HG03457 (cell line): ENCODE measurements around the gene RABEP1.
A peak's percentile ranks its signal among the peaks of the same experiment; 100 is the strongest.
"Not testable (repeated sequence)": the region's sequence is repeated elsewhere in the genome, so short reads cannot be mapped to it uniquely, and the experiment has no call there.

Source experiments
- ATAC-seq: cut with Tn5 transposase; IDR thresholded peaks from one replicate; pipeline ENCODE4 v1.9.1; 2021; ENCODE audit warnings: moderate number of reproducible peaks; ENCODE audit not compliant: unreplicated experiment

The RABEP1 gene, protein sequence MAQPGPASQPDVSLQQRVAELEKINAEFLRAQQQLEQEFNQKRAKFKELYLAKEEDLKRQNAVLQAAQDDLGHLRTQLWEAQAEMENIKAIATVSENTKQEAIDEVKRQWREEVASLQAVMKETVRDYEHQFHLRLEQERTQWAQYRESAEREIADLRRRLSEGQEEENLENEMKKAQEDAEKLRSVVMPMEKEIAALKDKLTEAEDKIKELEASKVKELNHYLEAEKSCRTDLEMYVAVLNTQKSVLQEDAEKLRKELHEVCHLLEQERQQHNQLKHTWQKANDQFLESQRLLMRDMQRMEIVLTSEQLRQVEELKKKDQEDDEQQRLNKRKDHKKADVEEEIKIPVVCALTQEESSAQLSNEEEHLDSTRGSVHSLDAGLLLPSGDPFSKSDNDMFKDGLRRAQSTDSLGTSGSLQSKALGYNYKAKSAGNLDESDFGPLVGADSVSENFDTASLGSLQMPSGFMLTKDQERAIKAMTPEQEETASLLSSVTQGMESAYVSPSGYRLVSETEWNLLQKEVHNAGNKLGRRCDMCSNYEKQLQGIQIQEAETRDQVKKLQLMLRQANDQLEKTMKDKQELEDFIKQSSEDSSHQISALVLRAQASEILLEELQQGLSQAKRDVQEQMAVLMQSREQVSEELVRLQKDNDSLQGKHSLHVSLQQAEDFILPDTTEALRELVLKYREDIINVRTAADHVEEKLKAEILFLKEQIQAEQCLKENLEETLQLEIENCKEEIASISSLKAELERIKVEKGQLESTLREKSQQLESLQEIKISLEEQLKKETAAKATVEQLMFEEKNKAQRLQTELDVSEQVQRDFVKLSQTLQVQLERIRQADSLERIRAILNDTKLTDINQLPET

DNA sequence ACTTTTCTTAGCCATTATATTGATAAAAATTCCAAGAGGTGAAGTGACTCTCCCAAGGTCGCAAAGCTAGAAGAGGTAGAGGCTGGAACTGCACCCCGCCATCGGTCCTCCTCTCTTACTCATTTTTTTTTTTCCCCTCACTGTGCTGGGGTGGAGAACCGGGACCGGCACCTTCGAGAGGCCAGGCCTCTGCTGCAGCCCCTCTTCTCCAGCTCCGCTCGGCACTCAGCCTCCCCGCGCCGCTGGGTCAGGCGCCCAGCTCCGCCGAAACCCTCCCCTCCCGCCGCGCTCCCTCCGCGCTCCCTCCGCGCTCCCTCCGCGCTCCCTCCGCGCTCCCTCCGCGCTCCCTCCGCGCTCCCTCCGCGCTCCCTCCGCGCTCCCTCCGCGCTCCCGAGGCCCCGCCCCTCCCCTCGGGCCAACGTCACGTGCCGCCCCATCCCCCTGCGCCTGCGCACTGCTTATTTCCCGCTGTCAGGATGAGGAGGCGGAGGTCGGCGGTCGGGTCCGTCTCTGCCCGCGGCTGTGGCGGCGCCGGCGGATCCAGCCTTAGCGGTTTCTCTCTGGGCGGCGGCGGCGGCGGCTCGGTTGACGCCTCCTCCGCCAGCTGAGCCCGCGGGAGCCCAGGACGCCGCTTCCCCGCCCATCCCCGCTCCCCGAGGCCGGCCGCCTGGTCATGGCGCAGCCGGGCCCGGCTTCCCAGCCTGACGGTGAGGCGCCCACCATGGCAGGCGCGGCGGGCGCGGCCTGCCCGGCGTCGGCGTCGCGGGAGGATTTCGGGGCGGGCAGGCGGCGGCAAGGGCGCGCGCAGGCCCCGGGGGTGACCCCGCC is at the start of gene RABEP1:
Gene RABEP1, plus strand, starts transcription at position 471 of the 828 bp plus-strand sequence. Its CDS starts 203 bp downstream, at position 674.
- ATAC-seq, result peak; percentile 62

DNA sequence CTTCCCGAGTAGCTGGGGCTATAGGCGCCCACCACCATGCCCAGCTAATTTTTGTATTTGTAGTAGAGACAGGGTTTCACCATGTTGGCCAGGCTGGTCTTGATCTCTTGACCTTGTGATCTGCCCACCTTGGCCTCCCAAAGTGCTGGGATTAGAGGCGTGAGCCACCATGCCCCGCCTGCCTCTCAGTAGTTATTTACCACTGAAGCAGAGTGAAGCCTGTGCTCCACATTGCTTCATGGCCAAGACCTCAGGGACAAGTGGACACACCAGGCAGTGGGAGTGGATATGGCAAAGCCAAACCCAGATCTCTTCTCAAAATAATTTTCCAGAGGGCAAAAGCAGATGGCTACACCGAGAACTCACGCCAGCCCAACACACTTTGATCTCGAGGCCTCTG is 48.6 kb upstream of the RABEP1 start:
- ATAC-seq, result not testable (repeated sequence)

DNA sequence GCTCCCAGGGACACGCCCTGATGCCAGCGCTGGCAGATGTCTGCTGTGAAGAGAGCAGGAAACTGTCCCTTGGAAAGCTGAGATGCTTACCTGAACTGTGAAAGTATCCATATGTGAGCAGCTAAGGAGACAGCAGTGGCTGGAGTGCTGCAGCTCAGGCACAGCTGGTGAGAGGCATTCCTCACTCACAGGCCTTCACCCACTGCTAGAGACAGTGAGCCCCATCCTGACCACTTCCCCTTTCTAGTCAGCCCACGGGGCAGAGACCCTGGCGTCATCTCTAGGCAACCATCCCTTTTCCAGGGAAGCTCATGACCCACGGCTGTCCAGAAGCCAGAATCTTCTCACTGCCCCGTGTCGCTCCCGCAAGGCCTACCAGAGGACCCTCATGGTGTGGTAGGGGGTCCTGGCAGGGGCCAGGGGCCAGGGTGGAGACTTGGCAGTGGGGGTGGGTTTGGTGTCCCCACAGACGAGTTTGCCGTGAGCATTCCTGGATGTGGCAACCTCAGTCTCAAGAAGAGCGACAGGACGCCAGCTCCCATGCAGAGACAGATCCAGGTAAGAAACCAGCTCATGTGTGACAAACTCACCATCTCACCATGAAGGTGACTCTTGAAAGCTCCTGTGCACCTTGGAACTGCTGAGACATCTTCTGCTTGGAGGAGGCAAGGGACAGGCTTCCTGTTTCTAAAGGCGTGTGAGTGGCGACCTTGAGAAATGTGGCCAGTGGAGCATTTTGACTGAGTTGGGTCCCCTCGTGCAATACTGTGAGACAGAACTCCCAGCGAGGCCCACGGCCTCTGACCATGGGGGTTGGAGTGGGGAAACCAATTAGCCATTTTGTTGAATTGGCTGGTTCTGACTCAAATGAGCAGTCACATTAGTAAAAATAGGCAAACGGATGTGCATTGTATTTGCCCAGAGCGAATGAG is 47.2 kb upstream of the RABEP1 start, which contains the start of gene SCIMP:
Gene SCIMP, minus strand, starts transcription at position 216 of the 932 bp plus-strand sequence. Its CDS starts 105 bp downstream, at position 111.
- ATAC-seq, result peak; percentile 48

DNA sequence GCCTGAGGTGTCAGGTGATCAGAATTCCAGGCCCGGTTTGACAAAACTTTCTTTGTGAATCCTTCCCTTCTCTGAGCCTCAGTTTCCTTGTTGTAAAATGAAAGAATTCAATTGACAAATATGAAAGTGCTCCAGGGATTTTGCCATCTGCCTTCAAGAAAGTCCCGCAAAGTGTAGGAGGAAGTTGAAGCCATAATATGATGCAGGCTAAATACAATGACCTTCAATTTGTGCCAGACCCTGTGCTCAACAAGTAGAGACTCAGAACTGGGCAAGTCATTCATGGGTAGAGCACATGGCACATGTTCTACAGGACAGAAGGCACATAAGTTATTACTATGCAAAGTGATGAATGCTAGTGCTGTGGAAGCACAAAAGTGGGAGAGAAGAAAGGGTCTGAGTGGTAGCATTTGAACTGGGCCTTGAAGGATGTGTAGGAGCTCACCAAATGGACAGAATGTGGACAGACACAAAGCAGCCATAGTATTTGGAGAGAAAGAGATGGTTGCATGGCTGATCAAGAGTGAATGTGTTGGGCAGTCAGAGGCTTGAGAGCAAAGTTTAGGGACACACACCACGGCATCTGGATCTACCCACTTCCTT is 45.0 kb upstream of the RABEP1 start:
- no peak for ATAC-seq

DNA sequence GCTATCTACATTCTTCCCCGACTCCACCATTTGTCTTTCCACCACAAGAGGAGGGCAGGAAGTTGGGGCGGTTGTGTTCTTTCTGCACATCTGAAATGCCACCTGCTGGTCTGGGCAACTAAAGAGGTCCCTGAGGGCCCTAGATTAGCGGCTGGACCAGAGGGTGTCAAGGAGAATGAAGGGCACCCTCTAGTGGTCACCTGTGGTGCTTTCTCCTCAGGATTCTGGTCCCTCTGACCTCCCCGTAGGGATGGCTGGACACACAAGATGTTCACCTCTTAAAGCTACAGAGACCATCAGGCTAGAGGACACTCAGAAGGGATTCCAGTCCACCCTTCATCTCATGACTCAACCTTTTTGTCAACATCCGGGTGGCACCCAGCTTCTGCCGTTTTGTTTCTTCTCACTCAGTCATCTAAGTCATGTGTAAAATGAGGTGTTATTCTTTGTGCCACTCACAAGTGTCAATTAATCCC is 44.5 kb upstream of the RABEP1 start:
- ATAC-seq, result no peak

DNA sequence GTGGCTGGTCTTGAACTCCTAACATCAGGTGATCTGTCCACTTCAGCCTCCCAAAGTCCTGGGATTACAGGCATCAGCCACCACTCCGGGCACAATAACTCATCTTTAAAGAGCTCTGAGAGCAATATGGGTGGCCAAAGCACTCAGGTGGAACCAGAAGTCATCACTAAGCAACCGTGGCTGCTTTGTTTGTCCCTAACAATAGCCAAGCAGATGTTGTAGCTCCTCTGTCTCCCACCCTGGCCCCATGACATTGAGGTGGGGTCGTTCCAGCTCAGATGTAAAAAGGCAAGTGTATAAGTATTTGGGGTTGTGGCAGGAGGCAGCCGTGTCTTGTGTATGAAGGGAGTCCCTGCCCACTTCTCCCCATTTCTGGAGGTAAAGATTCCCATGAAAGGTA is 43.8 kb upstream of the RABEP1 start:
- ATAC-seq, result no peak

DNA sequence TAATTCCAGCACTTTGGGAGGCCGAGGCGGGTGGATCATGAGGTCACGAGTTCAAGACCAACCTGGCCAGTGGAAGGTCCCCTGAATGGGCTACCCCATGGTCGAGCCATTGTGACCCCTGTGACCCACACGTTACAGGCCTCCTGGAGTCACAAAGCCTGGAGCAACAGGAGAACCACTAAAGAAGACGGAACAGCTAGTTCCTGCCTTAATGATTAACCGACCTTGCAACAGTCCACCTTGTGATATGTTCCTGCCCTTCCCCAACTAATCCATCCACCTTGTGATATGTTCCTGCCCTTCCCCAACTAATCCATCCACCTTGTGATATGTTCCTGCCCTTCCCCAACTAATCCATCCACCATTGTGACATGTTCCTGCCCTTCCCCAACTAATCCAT is 42.3 kb upstream of the RABEP1 start:
- not testable (repeated sequence) for ATAC-seq

DNA sequence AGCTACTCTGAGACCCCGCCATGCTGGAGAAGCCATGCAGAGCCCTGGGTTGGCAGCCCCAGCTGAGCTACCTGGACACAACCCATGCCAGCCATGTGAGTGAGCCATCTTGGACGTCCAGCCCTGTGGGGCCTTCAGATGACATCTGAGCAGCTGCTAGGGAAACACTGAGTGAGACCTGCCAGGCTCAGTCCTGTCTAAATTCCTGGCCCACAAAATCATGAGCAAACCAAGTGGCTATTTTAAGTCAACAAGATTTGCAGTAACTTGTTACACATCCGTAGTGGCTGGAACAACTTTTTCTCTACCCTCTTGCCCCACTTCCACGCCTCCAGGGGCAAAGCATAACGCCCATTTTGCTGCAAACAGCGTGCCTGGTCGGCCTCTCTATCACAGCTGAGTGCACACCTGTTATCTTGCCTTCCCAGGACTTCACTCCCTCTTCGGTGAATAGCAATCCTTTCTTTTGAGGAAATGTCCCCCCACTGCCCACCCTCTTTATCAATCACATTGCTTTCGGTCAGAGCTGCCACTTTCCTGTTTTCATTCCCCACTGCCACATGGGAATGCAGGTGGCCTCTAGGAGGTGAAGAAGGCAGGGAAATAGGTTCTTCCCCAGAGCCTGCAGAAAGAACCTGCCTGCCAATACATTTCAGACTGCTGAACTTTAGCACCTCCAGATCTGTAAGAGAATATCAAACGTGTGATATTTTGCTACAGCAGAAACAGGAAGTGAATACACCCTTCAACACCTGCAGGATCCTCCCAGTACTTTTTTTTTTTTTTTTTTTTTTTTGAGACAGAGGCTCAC is 40.0 kb upstream of the RABEP1 start:
- no peak for ATAC-seq

DNA sequence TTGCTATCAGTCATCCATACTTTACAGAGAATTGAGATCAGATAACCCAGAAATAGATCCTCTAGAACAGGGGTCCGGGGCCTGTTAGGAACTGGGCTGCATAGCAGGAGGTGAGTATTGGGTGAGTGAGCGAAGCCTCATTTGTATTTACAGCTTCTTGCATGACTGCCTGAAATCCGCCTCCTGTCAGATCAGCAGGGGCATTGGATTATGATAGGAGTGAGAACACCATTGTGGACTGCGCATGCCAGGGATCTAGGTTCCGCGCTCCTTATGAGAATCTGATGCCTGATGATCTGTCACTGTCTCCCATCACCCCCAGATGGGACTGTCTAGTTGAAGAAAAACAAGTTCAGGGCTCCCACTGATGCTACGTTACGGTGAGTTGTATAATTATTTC is 34.5 kb upstream of the RABEP1 start:
- ATAC-seq, result no peak

DNA sequence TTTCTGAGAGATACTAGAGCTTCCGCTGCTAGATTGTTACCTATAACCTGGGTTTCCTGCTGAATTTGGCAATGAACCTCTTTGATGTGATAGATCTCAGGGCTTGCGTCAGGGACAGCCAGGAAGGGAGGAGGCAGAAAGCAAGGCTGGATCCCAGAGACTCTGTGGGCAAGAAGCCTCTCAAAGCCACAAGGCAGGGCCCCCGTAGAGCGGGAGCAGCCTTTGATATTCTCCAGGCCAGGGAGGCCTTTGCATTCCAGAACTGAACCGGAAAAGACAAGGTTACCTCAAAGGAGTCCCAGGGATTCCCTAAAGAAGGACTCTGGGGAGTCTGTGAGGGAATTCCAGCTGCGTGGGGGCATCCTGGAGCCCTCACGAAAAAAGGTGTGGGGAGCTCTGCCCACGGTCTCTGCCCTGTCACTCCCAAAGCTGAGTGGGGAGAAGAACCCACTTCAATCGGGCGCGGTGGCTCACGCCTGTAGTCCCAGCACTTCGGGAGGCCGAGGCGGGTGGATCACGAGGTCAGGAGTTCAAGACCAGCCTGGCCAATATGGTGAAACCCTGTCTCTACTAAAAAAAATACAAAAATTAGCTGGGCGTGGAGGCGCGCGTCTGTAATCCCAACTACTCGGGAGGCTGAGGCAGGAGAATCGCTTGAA is 33.1 kb upstream of the RABEP1 start:
- ATAC-seq, result no peak

DNA sequence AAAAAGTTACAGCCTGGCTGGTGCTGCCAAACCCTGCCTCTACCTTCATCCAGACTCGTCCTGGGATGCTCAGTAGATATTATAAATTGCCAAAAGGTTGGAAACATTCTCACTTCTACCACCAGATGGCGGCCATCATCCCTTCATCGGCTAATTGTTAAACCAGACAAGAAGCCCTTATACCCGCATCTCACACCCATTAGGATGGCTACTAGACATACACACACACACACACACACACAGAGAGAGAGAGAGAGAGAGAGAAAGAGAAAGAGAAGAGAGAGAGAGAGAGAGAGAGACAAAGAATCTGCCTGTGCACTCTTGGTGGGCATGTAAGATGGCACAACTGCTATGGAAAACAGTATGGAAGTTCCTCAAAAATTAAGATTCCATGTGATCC is 32.5 kb upstream of the RABEP1 start:
- no peak for ATAC-seq

DNA sequence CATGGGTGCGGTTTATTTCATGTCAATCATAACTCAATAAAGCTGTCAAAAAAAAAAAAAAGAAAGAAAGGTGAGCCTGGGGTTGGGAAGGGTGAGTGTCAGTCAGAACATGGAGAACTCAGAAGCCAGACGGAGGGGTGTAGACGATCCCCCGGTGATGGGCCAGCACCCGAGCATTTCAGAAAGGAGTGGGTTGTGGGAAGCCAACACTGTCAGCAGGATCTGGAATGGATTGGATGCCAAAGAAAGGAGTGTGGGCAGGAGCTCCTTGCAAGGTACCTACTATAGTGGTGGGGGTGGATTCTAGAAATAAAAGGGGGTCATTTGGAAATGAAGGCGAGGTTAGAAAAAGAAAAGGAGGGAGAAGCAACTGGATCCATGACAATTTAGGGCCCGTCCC is 27.7 kb upstream of the RABEP1 start:
- no peak for ATAC-seq

DNA sequence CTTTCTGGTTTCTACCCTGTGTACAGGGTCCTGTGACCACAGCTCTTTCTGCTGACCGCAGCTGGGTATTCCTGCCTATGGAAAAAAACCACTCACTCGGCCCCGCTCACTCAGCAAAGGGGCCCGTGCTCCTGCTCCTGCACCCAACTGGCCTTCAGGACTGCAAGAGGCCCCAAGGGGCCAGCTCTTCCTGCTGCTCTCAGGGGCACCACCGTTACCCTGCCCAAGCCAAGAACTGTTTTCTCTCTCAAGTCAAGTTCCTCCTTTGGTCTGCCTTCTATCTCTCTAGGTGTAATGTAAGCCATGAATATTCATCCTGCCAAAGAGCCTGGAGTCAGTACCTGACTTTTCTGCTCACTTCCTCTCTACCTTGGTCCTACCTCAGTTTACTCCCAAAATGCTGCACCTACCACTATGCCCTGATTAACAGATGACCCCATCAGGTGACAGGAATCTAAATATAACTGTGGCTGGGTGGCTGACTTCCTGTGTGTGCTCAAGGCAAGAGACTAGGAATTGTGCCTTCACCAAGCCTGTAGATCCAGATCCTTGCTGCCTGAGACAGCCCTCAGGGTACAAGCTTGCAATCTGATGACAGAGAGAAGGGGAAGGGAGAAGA is 27.1 kb upstream of the RABEP1 start:
- no peak for ATAC-seq

DNA sequence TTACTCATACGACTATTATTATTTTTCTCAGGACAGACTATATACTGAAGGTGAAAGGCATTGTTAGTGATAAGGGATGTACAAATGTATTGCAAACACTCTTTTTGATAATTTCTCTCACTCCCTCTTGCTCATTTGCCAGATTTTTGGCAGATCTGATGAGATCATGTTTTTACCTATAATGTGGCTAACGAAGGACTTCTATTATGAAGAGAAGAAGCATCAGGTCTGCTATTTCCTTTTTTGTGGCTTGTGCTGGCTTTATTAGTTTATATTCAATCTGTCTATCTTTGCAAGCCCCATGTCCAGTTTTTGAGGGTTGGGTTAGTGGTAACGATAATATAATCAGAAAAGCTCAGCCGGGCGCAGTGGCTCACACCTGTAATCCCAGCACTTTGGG is 25.0 kb upstream of the RABEP1 start:
- ATAC-seq, result no peak

DNA sequence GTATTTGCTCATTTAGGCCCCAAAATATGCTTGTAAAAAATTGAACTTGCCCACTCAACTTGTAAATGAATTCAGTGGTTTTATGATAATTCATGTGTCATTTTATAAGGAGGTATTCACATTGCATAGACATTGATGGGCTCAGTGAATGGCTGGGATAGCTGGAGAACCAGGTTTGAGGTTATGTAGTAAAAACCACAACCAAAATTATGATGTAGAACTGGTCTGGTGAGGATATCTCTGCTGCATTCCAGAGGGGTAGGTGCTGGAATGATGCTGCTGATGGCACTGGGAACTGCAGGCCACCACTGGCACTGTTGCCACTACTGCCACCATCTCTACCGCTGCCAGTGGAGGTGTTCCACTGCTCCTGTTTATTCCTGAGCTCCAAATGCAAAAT is 21.5 kb upstream of the RABEP1 start:
- no peak for ATAC-seq

DNA sequence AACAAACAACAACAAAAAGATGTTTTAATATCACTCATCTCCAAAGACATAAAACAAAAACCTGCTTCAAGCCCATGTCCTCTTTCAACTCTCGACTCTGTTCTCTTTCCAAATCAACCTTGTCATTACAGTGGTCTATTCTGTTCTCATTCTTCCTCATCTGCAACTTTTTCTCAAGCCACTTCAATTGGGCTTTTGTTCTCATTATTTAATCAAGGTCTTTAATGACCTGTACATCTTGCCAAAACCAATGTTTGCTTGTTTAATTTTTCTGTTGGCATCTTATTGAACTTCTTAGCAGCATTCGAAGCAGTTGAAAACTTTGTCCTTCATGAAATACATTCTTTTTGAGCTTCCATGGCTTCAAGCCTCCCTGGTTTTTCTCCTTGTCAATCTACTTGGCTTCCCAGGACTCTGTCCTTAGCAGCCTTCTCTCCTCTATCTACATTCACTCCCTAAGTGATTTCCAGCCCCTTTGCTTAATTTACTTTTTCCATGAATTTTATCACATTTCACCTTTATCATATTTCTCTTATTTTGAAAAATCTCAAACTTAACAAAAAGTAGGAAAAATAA is 19.6 kb upstream of the RABEP1 start:
- ATAC-seq, result no peak

DNA sequence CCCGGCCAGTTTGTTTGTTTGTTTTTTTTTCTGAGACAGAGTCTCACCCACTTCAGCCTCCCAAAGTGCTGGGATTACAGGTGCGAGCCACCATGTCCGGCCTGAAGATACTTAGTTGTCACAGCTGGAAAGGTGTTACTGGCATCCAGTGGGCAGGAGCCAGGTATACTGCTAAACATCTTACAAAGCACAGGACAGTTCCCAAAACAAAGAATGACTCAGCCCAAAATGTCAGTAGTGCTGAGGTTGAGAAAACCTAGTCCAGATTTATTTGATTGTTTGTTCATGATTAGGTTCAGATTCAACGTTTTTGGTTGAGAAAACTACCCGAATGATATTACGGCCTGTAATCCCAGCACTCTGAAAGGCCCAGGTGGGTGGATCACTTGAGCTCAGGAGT is 18.6 kb upstream of the RABEP1 start:
- ATAC-seq, result no peak
